Stimulated activated CD4-positive, alpha-beta T cell treated with anti-CD3 and anti-CD28 coated beads, TNF-alpha, amount 100 ng/mL, for 24 hours (primary cell): ENCODE measurements around the gene TNIK.

Experiments
- DNase-seq, 3 experiments: peaks; one replicate each; pipeline ENCODE4 v3.0.0-alpha.2; 2020; ENCODE audit warnings: low read depth in 3 of 3

TNIK gene

DNA sequence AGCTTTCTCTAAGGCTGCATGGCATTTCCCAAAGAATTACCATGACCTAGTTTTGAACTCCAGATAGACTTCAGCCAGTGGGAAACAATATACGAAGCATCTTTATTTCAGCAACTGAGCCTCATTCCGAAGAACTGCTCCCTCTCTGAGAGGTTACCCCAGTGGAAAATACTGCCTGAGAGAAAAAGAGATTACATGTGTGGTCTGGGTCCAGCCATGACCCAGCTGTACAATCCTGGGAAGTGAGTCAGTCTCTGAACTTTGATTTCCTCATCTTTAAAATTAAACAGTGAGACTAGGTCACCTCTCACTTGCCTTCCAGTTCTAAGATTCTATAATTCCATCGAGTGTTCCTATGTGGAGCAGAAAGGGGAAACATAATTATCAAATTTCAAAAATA is 42.4 kb downstream of the TNIK start:
- no peak for DNase-seq

GRCh38 chr3:171417137-171417536 is 43.1 kb downstream of the TNIK start:
- no peak for DNase-seq

DNA sequence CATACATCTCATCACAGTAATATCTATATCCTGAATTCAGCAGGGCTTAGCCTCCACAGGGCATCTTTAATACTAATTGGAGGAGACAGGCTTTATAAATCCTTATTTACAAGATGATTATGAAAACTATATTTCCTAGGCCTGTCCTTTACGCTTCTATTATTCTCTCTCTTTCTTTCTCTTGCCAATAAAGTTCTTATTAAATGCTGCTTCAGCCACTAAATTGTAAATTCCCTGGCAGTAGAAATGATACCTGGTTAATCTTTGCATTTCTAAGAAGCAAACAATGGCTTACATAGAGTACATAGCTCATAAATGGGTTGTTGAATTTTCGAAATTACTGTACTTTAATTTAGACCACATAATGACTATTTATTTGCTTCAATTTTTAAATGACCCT is 43.5 kb downstream of the TNIK start:
- DNase-seq = no peak

GRCh38 chr3:171416061-171416460 is 44.1 kb downstream of the TNIK start:
- DNase-seq = no peak

DNA sequence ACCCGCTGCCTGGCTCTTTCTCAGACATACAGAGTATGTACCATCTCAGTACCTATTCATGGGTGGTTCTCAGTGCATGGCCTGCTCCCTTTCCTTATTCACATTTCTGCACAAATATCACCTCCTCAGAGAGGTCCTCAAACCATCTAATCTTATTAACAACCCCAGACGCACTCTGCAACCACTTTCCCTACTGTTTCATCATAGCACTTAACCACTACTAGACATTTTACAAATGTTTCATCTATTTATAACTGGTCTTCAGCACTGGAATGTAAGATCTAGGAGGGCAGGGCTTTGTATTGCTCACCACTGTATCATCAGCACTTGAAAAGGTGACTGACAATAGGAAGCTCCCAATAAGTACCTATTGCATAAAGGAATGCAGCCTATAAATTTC is 45.1 kb downstream of the TNIK start:
- no peak for DNase-seq

DNA sequence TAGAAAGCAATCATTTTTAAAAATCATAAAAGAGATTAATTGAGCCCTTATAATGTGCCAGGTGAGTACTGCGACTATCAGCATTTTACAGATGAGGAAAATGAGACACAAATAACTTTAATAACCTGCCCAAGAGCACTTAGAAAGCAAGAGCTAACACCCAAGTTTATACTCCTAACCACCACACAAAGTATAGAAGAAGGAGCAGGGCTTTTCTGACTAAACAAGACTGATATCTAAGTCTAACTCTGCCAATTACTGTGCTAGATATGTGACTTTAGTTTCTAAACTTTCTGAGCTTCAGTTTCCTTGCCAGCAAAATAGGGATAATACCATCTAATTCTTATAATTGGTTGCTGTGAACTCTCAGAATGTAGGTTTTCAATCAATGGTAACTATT is 47.7 kb downstream of the TNIK start:
- DNase-seq = no peak

DNA sequence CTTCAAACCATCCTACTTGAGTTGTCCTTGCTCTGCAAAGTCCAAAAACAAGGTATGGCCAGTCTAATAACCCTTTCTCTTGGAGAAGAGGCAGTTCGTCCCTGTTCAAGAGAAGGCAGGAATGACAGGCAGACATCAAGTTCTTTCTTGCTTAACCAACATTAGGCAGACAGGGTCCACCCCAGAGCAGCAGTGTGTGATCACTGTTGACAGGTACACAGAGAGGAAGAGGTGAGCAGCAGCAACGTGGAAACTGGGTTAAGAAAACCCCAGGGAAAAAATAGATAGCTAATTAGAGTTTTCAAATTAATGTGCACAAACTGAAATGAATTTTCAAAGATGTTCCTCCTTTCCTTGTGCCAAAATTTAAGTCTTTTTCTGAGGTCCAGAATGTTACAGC is 48.2 kb downstream of the TNIK start:
- no peak for DNase-seq

- no peak for DNase-seq
Observed at GRCh38 chr3:171410186-171410585, 50.0 kb downstream of the TNIK start.

DNA sequence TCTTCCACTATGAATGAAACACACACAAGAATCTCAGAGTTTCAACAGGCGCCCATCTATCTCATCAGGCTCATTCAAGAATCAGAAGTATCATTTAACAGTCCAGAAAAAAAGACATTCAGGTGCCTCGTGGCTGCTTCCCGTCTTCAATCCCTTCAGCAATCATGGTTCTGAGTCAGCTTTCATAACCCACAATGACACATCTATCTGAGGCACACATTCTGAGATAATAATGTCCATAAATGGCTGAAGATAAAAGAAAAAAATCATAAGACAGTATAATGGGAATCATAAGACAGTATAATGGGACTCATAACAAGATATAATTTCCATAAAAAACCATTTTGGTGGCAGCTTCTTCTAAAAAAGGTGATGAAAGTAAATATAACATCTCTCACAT is 52.4 kb downstream of the TNIK start:
- no peak for DNase-seq

- no peak for DNase-seq
Observed at GRCh38 chr3:171404376-171404967, 55.7 kb downstream of the TNIK start.

GRCh38 chr3:171402281-171402680 is 57.9 kb downstream of the TNIK start:
- DNase-seq = no peak

DNA sequence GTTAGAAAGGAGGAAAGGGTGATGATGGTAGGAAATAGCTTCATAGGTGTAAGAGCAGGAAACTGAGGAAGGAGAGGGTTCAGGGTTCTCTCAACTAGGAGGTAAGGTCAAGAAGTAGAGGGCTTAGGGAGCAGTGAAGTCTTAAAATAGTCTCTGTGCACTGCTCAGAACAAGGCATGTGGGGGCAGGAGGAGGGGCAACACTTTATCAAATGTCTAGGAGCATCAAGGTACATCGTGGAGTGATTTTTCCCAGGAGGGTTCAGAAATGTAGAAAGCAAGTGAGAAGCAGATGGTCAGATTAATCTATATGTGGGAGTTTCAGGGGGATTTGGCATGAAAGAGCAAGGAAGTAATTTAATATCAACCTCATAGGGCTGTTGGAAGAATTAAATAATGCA is 58.8 kb downstream of the TNIK start:
- no peak for DNase-seq

DNA sequence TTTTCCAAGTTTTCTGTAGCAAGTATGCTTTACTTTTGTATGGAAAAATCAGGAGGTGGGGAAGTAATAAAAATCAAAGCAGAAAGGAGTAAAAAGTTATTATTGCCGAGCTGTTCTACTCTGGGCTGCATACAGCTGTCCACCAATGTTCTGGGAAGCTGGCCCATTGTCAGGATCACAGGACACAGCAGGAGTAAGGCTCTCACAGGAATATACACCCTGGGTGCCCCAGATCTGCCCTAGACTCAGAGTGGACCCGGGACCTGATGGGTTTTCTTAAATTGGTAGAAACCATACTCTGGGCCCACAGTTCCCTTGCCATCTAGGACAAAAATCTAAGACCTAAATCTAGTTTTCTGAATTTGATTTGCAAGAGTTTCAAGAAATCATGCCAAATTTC is 60.4 kb downstream of the TNIK start:
- no peak for DNase-seq

- no peak for DNase-seq
Observed at GRCh38 chr3:171398343-171398742, 61.9 kb downstream of the TNIK start.

DNA sequence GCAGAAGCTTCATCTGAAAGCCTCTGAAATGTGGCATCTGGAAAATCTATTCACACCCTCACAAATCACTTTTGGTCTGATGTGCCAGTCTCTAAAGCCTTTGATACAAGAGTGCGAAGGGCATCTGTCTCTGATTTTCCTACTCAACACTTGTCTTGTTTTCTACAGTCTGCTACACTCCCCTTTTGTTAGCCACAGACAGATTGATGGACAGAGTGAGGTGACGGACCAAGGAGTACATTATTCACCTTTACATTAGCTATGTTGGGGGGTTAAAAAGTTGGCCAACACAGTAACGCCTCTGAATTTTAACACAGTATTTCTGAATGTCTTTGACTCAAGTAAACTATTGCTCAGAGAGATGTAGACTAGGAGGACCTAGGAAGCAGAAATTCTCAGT is 63.1 kb downstream of the TNIK start:
- no peak for DNase-seq

GRCh38 chr3:171396048-171396447 is 64.2 kb downstream of the TNIK start:
- DNase-seq = no peak

DNA sequence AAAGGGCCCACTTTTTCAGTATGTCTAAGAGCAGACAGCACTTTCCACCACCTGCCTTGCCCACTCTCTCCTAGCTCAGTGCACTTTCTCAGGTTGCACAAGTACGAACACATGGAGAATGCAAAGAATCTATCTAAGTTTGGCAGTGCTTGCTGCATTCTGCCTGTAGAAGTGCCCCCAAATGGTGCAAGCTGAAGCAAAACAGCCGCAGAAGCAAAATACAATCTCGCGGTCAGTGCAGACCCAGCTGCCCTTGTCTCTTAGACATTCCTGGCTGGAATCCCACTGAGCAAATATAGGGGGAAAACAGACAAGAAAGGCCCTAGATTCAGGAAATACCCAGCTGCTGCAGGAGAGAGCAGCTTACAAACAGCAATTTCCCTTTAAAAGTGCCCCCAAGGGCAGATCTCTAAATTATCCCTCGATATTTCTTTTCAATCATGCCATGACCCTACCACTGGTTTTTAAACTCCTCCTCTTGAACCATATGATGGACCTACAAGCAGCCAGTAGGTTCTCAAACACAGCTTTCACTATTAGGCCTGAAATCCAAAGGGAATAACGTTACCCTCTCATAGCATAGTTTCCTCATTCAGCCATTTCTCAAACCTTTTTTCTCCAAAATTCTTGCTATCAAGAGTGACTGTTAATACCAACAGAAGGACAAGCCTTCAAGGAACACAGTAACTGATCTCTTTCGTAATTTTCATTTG is 67.0 kb downstream of the TNIK start:
- DNase-seq = no peak

DNA sequence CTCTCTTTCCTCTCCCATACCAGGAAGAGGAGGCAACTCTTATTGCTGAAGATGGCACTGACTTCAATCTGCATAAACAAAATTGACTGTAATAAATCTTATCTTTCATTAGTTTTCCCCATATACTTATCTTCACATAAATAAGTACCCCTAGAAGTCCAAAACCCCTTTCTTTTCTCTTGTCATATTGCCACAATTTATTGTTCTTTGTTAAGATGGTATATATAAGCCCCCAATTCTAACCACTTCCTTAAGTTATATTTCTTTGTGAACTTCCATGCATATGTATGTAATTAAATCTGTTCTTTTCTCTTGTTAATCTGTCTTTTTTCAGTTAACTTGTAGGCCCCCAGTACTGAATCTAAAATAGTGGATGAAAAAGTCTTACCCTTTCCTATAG is 68.8 kb downstream of the TNIK start:
- DNase-seq = no peak

DNA sequence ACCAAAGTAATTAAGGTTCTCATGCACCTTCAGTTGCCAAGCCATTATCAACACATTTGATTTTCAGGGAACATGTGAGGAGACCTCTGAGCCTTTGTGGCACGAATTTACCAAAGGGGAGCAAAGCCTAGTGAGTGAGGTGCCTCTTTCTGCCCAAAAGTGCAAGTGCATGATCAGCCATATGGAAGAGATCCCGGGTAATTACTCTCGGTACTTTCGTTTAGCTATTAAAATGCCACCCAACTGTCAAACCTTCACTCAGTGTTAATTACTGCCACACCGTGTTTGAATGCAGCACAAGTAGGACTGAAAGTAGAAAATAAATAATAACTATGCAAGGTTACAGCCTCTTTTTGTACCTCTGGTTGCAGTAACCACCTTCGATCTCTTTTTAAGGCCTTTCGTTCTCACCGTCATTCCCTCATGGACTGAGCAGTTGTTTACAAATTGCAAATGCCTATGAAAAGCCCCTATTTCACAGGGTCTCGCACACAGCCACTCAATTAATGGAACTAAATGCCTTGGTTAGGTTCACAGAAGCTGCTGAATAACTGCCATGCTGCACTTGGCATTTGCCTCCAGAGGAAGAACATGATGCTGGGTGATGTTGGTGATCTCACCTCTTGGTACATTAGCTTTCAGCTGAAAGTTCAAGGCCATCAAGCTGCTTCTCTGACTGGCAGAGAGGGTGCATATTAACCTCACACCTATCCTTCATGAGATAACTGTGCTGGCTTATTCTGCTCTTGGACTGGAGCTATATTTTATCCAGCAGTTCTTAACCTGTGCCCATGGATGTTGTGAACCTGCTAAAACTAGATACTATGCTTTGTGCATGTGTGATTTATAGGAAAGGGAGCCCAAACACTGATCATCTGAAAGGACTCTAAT is 69.9 kb downstream of the TNIK start:
- DNase-seq = no peak

DNA sequence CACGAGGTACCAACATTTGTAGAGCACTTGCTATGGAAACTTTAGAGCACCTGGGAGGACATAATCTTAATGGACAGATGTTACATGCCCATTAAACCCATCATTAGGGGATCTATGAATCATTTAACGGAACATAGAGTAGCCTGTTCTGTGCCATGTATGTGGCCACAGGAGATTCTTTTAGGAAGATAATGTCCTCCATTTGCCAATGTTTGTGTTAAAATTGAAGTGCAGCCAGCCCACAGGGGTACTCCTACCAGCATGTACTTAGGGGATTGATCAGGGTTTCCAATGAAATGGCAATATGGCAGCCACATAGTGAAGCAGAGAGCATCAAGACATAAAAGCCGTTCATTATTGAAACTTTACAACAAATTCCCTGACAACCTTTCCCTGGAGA is 70.7 kb downstream of the TNIK start:
- DNase-seq = no peak

- DNase-seq = no peak
Observed at GRCh38 chr3:171388527-171388926, 71.7 kb downstream of the TNIK start.

GRCh38 chr3:171387062-171387461 is 73.1 kb downstream of the TNIK start:
- DNase-seq = no peak

DNA sequence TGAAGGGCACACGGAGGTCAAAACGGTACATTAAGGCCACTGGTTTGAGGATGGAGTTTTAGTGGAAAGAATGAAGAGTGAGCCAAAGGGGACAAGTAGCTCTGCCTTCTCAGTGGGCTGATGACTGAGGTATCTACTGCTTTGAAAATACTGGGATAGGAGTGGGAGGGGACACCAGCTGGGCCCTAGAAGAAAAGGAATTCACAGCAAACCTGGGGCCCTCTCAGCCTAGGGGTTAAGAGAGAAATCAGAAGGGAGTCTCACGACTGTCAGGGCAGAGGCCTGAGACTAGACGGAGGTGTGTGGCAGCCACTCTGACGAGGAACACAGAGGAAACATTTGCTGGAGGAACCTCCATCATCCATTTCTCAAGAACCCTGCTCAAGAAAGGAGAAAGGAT is 75.1 kb downstream of the TNIK start:
- no peak for DNase-seq
